ENCODE data around the gene F2RL2. TPM values are rescaled to one million over a fixed set of nuclear protein-coding genes. Genes with fewer than 3 reads are reported as not detected.

Gene F2RL2
- total RNA-seq, 2 experiments from 2014 or later, result not detected

Other genes with a start within 250 kb of the F2RL2 start
- gene IQGAP2, start 220.1 kb downstream of the F2RL2 start, total RNA-seq, result 10 to 100 TPM; 37.7 to 39.1 TPM
- gene F2R, start 92.7 kb upstream of the F2RL2 start, total RNA-seq, result 1 to 10 TPM; 2.5 to 3.5 TPM
- gene F2RL1, start 195.6 kb upstream of the F2RL2 start, total RNA-seq, result 1 to 10 TPM; 1.8 to 2.2 TPM
- under 1 TPM; 0.36 to 0.81 TPM for gene S100Z, start 226.6 kb upstream of the F2RL2 start, total RNA-seq